K562 (cell line): Measurements from ENCODE around the gene DPEP3. TPM values are rescaled to one million over a fixed set of nuclear protein-coding genes. Genes with fewer than 3 reads are reported as not detected.

ENCODE experiments used
- ATAC-seq: fragments of 200-7000 bp; cut with Tn5 transposase; 3 replicates; pipeline ENCODE4 v1.9.1; 2020; ENCODE audit warnings: moderate library complexity
- BruUV-seq: library from RNA; stranded (reverse); fragments of 400-500 nt; replicated peaks from 2 replicates; lab custom pipeline; 2021; lab: Mats Ljungman, UMichigan
- CTCF ChIA-PET: fragments of 300-600 bp; formaldehyde crosslinking; extraction: SDS; loops from one replicate; lab custom pipeline; 2021; ENCODE audit warnings: low intra/inter-chr PET ratio; lab: Yijun Ruan, JAX
- POLR2A ChIA-PET: fragments of 300-600, 350-650 bp; sonication (Branson Sonifier 250); formaldehyde crosslinking; extraction: SDS; loops from one replicate; lab custom pipeline; 2021; ENCODE audit warnings: antibody characterized with exemption, inconsistent platforms; lab: Yijun Ruan, JAX
- DNase-seq, 4 experiments: peaks; one replicate each; pipeline versions ENCODE4 v3.0.0 to v3.0.0-alpha.2; 2011 to 2018; ENCODE audit warnings: low spot score in 3 of 4, mixed read lengths in 3 of 4; ENCODE audit errors: extremely low read depth in 1 of 4
- FAIRE-seq: peaks from 2 replicates; lab custom pipeline; 2011; peaks lifted over from hg19 to GRCh38; lab: Jason Lieb, UNC
- H2AFZ ChIP-seq: 2 replicates; pipeline ENCODE4 v1.6.0; 2011; ENCODE audit warnings: low read depth, low read length, control low read depth, inconsistent platforms
- H3K27ac ChIP-seq: fragments of 200-600 bp; 3 replicates; pipeline ENCODE4 v1.8.0; 2011; ENCODE audit warnings: low read depth, mild to moderate bottlenecking, control low read depth, inconsistent platforms, low read length, moderate library complexity, mixed read lengths; ENCODE audit errors: extremely low read depth
- H3K27me3 ChIP-seq, 2 experiments: fragments of 300-600 bp in 1 of 2; 2 replicates in 1 of 2; 3 replicates in 1 of 2; pipeline versions ENCODE4 v1.6.0 to v1.8.0; 2011; ENCODE audit warnings: inconsistent platforms in 2 of 2, low read length in 2 of 2, mild to moderate bottlenecking in 1 of 2, mixed read lengths in 1 of 2, moderate library complexity in 1 of 2; ENCODE audit not compliant: control insufficient read depth in 2 of 2, insufficient read depth in 2 of 2
- H3K36me3 ChIP-seq: fragments of 300-600 bp; 3 replicates; pipeline ENCODE4 v1.8.0; 2011; ENCODE audit warnings: mild to moderate bottlenecking, low read length, inconsistent platforms; ENCODE audit not compliant: control insufficient read depth, insufficient read depth
- H3K4me1 ChIP-seq, 2 experiments: fragments of 200-600 bp in 1 of 2; replicated peaks in 1 of 2; 2 replicates in 1 of 2; 3 replicates in 1 of 2; pipeline versions ENCODE4 v1.5.1 to v1.8.0; 2011; ENCODE audit warnings: inconsistent platforms in 2 of 2, low read length in 2 of 2, mild to moderate bottlenecking in 1 of 2, mixed read lengths in 1 of 2, moderate library complexity in 1 of 2; ENCODE audit not compliant: control insufficient read depth in 2 of 2, insufficient read depth in 2 of 2
- H3K4me2 ChIP-seq: 2 replicates; pipeline ENCODE4 v1.6.1; 2011; ENCODE audit warnings: low read length, control low read depth, inconsistent platforms, mixed read lengths; ENCODE audit not compliant: insufficient read depth
- H3K4me3 ChIP-seq: fragments of 200-600 bp; sonication (generic), shearing (Covaris generic); 2 replicates; pipeline ENCODE4 v1.5.1; 2016; ENCODE audit warnings: control low read depth, inconsistent platforms
- H3K79me2 ChIP-seq: fragments of 200-600 bp; 3 replicates; pipeline ENCODE4 v1.8.0; 2011; ENCODE audit warnings: low read length, inconsistent platforms; ENCODE audit not compliant: control insufficient read depth, insufficient read depth
- H3K9ac ChIP-seq, 2 experiments: 2 replicates each; pipeline versions ENCODE4 v1.6.0 to v1.6.1; 2011; ENCODE audit warnings: low read depth in 2 of 2, low read length in 2 of 2, control low read depth in 1 of 2, inconsistent platforms in 1 of 2, mild to moderate bottlenecking in 1 of 2, mixed read lengths in 1 of 2; ENCODE audit not compliant: insufficient read depth in 1 of 2
- H3K9me1 ChIP-seq: one replicate; pipeline ENCODE4 v1.6.0; 2011; ENCODE audit warnings: inconsistent platforms, mild to moderate bottlenecking, low read length, moderate library complexity; ENCODE audit not compliant: control insufficient read depth, insufficient read depth
- H3K9me3 ChIP-seq: replicated peaks from 2 replicates; pipeline ENCODE4 v1.5.1; 2011; ENCODE audit warnings: low read depth, low read length, inconsistent platforms; ENCODE audit not compliant: control insufficient read depth, insufficient read depth
- H4K20me1 ChIP-seq: replicated peaks from 2 replicates; pipeline ENCODE4 v1.6.1; 2011; ENCODE audit warnings: low read length, inconsistent platforms, mixed read lengths; ENCODE audit not compliant: control insufficient read depth, insufficient read depth
- EGR1 ChIP-seq: fragments of 450-650 bp; conservative IDR thresholded peaks from 2 replicates; pipeline ENCODE4 v1.6.1; 2017; ENCODE audit warnings: mild to moderate bottlenecking
- GABPA ChIP-seq: fragments of 200-800 bp; sonication (Bioruptor generic); conservative IDR thresholded peaks from 2 replicates; pipeline ENCODE4 v1.6.1; 2016; ENCODE audit warnings: low read depth, missing genetic modification characterization, missing compliant biosample characterization
- GATAD2B ChIP-seq: fragments of 450-650 bp; IDR thresholded peaks from 2 replicates; pipeline ENCODE4 v1.6.1; 2017; ENCODE audit warnings: mild to moderate bottlenecking, borderline replicate concordance
- SPI1 ChIP-seq: IDR thresholded peaks from 2 replicates; pipeline ENCODE4 v1.6.1; 2011; ENCODE audit warnings: low read depth, low read length, control low read depth, borderline replicate concordance
- TAF15 ChIP-seq: fragments of 200-400 bp; formaldehyde crosslinking; IDR thresholded peaks from 2 replicates; pipeline ENCODE4 v1.6.1; 2017; ENCODE audit warnings: mild to moderate bottlenecking, low read depth, low read length, moderate library complexity
- WGBS: fragments of 100-300 bp; shearing (Covaris generic); methylation state at CpG from one replicate; pipeline ENCODE4 v1.1.6; 2016; ENCODE audit warnings: low coverage, mixed read lengths; ENCODE audit not compliant: insufficient coverage; ENCODE audit errors: missing lambda C conversion rate; 5-methylcytosine and 5-hydroxymethylcytosine counted together
- in situ Hi-C: fragments of 300-500 bp; cut with MboI; formaldehyde crosslinking; loops from 4 replicates; pipeline ENCODE4 v1.15.0; 2018; ENCODE audit warnings: inconsistent platforms, mixed read lengths
- intact Hi-C: fragments of 100-400 bp; cut with micrococcal nuclease; formaldehyde crosslinking; loops from 2 replicates; pipeline ENCODE4 v1.14.2; 2022
- polyA plus RNA-seq, 8 experiments: library from polyadenylated mRNA; depleted of rRNA in 4 of 8; stranded (reverse) in 5 of 8; unstranded in 3 of 8; fragments of >200 nt; fragmentation: Nextera tagmentation in 2 of 8; fragmentation: Illumina TruSeq in 1 of 8; extraction: Ambion mirVana in 2 of 8; extraction: Trizol in 1 of 8; gene quantifications; 2 replicates each; pipeline versions ENCODE4 v1.2.1 to v1.2.3, GENCODE V29; 2011 to 2014; ENCODE audit warnings: inconsistent platforms in 1 of 8, missing spikeins in 1 of 8
- total RNA-seq, 7 experiments: library from RNA; depleted of rRNA in 6 of 7; stranded (reverse); fragments of >200 nt in 6 of 7; fragmentation: Illumina TruSeq in 2 of 7; extraction: Trizol in 2 of 7; gene quantifications; 2 replicates each; pipeline versions ENCODE4 v1.2.1 to v1.2.3, GENCODE V29; 2011 to 2021; ENCODE audit warnings: low replicate concordance in 1 of 7
- TF ChIP-seq, protein P1 (sequence below): sonication (generic); formaldehyde crosslinking; IDR thresholded peaks from 2 replicates; pipeline ENCODE4 v1.8.0; 2022; ENCODE audit warnings: mild to moderate bottlenecking, missing genetic modification reagents, borderline replicate concordance
- TF ChIP-seq, protein P2 (sequence below): sonication (generic); formaldehyde crosslinking; IDR thresholded peaks from 2 replicates; pipeline ENCODE4 v1.8.0; 2023; ENCODE audit warnings: mild to moderate bottlenecking, missing genetic modification reagents
- TF ChIP-seq, protein P3 (sequence below), 2 experiments: fragments of 450-650 bp in 1 of 2; sonication (generic) in 1 of 2; formaldehyde crosslinking in 1 of 2; IDR thresholded peaks in 1 of 2; conservative IDR thresholded peaks in 1 of 2; 2 replicates each; pipeline versions ENCODE4 v1.6.1 to v1.8.1; 2016 to 2023; ENCODE audit warnings: mild to moderate bottlenecking in 2 of 2, moderate library complexity in 2 of 2, inconsistent platforms in 1 of 2, missing genetic modification reagents in 1 of 2

The DPEP3 gene
- total and polyA plus RNA-seq, 9 of the 15 experiments (the other 6 are each of a cell fraction or from before 2014, with no cell fraction given): not detected

DNA sequence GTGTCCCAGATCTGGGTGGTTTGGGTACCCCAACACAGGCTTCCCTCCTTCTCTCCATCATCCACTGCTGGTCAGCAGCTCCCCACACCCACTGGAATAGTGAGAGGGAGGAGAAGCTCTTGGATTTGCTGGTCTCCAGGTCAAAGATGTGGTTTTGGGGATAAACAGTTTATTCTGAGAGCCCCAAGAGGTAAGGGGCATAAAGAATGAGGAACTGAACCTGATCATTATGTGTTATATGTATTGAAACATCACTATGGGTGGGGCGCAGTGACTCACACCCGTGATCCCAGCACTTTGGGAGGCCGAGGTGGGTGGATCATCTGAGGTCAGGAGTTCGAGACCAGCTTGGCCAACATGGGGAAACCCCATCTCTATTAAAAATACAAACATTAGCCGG lies 15.1 kb upstream of the DPEP3 start:
- Histone ChIP-seq H3K9ac (no peak overlapping the region), H3K4me3 (no peak overlapping the region), H3K4me2 (no peak overlapping the region; the same call in 1 of the 2 replicates), H3K9me3 (no peaks in the 10 kb centered on the region), H3K36me3 (no peaks in the 10 kb centered on the region), H3K27ac (no peak overlapping the region), H2AFZ (peak overlapping the region; percentile 22; the same call in 1 of the 2 replicates), H3K27me3 (no peaks in the 10 kb centered on the region), H3K4me1 (peaks cover 28 to 42% of the 10 kb centered on the region in 2 experiments), H3K9me1 (no peaks in the 10 kb centered on the region)
- DNase-seq: peak in 1 of 4 experiments; percentile 43
- CTCF ChIA-PET: no interaction called here
- no TSS peak for BruUV-seq
- POLR2A ChIA-PET: interaction anchor here (0.6 to 1.7 kb wide), 3 partner anchors 11 to 39 kb away, joined by 3 to 7 read pairs (median 4); no protein-coding TSS in a partner anchor
- no peak for FAIRE-seq
- TF ChIP-seq GATAD2B (no peak), GABPA (tag) (no peak), SPI1 (peak; percentile 70), TAF15 (no peak), EGR1 (peak; percentile 64)
- TF ChIP-seq, protein P1, sequence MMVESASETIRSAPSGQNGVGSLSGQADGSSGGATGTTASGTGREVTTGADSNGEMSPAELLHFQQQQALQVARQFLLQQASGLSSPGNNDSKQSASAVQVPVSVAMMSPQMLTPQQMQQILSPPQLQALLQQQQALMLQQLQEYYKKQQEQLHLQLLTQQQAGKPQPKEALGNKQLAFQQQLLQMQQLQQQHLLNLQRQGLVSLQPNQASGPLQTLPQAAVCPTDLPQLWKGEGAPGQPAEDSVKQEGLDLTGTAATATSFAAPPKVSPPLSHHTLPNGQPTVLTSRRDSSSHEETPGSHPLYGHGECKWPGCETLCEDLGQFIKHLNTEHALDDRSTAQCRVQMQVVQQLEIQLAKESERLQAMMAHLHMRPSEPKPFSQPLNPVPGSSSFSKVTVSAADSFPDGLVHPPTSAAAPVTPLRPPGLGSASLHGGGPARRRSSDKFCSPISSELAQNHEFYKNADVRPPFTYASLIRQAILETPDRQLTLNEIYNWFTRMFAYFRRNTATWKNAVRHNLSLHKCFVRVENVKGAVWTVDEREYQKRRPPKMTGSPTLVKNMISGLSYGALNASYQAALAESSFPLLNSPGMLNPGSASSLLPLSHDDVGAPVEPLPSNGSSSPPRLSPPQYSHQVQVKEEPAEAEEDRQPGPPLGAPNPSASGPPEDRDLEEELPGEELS (CRISPR knock-in tag): no peak
- TF ChIP-seq, protein P2, sequence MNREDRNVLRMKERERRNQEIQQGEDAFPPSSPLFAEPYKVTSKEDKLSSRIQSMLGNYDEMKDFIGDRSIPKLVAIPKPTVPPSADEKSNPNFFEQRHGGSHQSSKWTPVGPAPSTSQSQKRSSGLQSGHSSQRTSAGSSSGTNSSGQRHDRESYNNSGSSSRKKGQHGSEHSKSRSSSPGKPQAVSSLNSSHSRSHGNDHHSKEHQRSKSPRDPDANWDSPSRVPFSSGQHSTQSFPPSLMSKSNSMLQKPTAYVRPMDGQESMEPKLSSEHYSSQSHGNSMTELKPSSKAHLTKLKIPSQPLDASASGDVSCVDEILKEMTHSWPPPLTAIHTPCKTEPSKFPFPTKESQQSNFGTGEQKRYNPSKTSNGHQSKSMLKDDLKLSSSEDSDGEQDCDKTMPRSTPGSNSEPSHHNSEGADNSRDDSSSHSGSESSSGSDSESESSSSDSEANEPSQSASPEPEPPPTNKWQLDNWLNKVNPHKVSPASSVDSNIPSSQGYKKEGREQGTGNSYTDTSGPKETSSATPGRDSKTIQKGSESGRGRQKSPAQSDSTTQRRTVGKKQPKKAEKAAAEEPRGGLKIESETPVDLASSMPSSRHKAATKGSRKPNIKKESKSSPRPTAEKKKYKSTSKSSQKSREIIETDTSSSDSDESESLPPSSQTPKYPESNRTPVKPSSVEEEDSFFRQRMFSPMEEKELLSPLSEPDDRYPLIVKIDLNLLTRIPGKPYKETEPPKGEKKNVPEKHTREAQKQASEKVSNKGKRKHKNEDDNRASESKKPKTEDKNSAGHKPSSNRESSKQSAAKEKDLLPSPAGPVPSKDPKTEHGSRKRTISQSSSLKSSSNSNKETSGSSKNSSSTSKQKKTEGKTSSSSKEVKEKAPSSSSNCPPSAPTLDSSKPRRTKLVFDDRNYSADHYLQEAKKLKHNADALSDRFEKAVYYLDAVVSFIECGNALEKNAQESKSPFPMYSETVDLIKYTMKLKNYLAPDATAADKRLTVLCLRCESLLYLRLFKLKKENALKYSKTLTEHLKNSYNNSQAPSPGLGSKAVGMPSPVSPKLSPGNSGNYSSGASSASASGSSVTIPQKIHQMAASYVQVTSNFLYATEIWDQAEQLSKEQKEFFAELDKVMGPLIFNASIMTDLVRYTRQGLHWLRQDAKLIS (CRISPR knock-in tag): no peak
- TF ChIP-seq, protein P3, sequence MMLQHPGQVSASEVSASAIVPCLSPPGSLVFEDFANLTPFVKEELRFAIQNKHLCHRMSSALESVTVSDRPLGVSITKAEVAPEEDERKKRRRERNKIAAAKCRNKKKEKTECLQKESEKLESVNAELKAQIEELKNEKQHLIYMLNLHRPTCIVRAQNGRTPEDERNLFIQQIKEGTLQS (IDR thresholded peaks at IDR 0.05): peak; percentile 43
- TF ChIP-seq, protein P3 (CRISPR knock-in tag; conservative IDR thresholded peaks at IDR 0.05): no peak
- TF ChIP-seq, all 486 proteins: peak for 3
- in situ Hi-C loops (loop anchor here (10.0 kb wide), 1 partner anchor 319 kb away; the partner anchor contains the start of genes PRMT7 and SLC7A6OS), intact Hi-C loops (no loop called here)
- ATAC-seq: no peak
- WGBS: 43% methylated on average over 5 of the region's 5 CpGs
- no peaks in the 10 kb centered on the region for H4K20me1 ChIP-seq
- H3K79me2 ChIP-seq: no peaks in the 10 kb centered on the region
